Activated T-cell treated with anti-CD3 and anti-CD28 coated beads for 1 hour (primary cell): ENCODE measurements around the gene TIMP4.

Source experiments
- DNase-seq: peaks from one replicate; pipeline ENCODE4 v3.0.0-alpha.2; 2020; ENCODE audit warnings: low read depth

TIMP4 gene

DNA sequence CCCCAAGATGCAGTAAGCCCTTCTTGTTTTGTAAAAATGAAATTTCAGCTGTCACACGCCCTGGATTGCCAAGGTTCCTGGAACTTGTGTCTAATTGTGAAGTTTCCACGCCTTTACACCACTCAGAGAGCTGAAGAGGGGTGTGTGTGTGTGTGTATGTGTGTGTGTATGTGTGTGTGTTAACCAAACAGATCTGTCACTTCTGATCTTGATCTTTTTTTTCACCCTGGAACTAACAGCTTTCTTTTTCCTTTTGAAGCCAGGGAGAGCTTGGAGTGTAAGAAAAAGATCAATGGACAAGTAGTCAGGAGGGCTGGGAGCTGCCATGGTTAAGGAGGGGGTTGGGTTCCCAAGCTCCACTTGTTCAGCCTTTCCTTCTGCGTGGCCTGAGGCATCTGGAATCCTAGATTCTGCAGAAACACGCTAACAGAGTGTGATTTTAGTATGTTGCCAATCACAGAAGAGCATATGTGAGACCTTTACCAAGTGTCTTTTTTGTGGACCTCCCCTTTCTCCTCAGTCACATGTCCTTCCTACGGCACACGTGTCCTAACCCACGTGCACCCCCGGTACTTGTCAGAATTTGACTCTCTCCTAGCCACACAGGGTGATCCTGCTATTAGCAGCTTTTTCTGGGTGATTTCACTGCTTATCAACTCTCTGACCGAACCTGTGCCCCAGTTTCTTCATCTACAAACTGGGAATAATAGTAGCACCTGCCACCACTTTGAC is 11.5 kb downstream of the TIMP4 start:
- no peak for DNase-seq

DNA sequence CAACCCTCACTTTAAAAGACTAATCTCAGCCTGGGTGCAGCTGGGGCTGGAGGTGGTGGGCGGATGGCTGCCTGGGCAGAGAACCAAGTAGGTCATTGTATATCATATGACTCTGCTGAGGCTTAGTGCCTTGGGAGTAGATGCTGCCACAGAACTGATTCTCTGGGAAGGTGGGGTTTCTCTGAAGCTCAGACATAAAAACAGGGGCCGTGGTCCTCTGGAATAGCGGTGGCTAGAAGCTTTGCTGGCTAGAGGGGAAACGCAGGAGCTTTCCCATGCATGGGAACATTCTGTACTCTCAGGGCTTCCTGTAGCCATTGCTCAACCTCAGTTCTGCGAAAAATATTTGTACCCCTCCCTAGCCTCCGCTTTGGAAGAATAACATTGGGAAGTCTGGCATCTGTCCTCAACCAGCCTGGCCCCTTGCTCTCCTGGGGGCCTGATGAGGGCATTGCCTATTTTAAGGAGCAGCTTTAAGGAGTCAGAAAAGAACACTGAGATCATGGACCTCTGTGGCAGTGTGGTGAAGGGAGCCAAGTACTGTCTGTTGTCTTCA is 14.7 kb downstream of the TIMP4 start:
- no peak for DNase-seq

DNA sequence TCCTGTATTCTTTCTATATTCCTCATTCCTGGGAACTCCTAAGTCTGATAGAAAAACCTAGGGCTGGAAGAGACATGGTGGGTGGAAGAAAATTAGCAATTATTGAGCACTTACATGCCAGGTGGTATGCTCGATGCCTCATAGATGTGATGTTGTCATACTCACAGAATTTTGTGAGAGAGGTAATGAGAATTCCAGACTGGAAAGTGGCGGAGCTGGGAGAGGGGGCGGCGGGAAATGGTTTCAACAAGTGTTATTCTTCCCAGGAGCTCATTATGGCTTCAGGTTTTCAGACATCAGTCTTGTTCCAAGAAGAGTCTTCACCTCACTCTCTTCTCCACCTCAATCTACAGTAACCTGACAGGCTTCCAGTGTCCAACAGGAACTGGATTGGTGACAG is 16.2 kb downstream of the TIMP4 start:
- no peak for DNase-seq

DNA sequence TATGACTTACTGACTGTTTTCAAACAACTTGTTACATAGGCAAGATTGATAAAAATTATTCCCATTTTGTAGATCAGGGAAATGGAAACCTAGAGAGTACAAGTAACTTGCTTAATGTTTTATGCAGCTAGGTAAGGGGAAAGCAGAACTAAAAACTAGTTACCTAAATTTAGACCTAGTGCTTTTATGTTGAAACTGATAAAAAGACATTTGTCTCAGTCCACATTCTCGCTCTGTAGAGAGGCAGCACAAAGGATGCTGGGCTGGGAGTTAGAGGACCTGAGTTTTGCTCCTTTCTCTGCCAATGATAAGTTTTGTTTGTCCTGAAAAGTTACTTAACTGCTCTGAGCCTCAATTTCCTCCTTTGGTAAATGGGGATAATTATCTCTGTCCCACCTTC is 17.4 kb downstream of the TIMP4 start:
- no peak for DNase-seq

DNA sequence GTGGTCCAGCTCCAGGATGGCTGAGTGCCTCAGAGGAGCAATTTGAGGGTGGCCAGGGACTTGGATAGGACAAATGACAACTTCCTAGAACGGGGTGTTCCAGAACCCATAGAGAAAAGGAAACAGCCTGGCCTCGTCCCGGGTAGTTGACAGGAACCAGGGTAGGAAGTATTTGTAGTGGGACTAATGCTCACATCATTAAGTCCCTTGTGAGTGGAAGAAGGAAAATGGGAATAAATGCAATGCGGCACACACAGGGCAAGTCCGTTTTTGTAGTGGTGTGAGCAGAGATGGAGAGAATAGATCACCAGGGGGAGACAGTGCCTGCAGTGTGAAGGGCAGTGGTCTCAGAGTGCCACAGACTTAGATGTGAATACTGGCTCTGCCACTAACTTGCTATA is 19.6 kb downstream of the TIMP4 start:
- DNase-seq: no peak

DNA sequence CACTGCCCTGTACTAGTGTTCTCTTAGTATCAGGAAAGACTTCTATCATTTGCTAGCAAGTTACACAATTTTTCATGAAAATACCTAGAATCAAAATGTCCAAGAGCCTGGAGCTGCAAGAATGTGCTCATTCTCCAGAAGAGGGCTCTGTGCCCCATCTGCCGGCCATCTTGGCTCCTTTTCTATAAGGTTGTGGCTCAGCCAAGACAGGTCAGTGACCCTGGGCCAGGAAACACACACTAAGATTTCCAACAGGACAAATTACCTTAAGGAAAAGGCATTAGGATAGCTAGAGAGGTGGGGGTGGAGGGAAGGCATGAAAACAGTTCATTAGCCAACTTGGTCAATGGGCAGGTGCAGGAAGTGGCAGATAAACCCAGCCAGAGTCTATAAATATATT is 20.7 kb downstream of the TIMP4 start:
- no peak for DNase-seq

DNA sequence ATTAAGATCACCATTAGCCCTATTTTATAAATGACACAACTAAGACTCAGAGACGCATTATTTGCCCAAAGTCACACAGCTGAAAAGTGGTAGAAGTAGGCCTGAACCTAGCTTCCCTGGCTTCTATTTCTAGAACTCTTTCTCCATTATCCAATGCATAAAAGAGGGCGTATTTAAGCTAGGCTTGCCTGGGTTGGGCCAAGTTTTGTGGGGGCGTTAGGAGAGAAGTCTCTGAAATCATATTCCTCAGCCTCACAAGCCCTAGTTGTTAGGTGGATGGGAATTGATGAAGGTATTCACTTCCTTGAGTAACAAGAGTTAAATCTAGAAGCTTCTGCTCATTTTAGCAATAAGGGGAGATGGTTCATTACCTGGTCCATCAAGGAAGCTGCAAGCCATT is 22.3 kb downstream of the TIMP4 start:
- no peak for DNase-seq

DNA sequence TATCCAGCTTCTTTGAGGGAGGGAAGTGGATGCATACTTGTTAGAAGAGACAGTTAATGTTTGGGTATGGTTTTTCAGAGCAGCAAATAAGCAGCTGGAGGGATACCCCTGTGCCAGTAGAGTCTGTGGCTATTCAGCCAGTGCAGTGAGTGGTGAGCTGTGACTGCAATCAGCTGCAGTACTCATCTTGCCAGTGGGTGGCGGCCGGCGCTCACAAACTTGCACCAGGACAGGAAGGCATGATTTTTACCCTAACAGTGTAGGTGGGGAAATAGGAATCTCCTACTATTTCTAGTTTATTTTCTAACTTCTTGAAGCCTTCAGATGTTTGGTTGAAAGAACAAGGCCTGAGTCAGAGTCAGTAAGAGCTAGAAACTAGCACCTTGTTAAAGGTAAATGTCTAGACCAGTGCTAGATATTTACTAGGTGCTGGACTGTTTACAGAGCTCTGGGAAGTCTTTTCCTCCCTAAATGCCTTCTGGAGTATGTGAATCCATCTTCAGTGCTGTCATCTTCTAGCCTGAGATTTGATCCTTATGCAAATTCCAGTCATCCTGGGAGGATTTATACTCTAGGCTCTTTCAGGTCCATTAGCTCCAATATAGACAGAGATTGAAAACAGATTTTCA is 23.6 kb downstream of the TIMP4 start:
- peak; percentile 39 for DNase-seq

DNA sequence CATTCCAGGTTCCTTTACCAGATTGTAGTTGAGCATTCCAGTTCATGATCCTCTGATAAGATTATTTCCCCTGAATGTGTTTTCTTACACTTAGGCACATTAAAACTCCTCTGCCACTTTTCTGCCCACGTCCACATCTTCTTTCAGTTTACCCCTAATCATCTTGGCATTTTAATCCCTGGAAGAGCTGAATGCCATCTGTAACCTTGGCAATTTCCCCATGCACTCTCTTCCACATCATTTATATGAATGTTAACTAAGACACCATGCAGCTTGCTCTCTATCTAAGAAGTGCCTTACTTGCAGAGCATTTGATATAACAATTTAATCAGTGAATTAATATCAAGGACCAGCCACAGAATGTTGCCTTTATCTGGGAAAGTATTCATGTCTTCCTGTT is 25.8 kb downstream of the TIMP4 start:
- no peak for DNase-seq

DNA sequence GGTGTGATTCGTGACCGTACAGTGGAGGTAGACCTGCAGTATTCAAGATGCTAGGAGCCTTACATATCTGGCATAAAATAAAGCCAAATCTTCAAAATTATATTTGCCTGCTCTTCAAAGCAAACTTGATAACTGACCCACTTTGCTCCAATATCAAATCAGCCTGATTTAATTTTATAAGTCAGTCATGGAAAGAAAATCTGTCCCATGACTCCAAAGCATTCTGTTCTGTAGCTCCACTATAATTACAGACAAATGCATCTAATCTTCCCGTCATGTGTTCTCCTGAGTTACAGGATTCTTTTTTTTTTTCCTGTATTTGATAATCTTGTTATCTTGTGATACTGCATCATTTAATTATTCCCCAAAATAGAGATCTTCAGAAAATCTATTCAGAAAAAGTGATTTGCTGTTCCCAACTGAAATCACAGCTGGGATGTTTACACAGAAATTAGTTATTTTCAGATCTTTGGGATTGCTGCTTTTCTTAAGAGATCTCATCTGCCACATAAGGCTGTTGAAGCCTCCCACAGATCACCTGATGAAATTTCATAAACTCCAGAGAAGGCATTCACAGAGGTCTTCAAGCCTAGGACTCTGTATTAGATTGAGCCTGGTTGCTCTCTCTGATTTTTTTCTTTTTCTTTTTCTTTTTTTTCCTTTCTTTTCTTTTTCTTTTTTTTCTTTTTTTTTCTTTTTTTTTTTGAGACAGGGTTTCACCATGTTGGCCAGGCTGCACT is 27.2 kb downstream of the TIMP4 start:
- DNase-seq: no peak

DNA sequence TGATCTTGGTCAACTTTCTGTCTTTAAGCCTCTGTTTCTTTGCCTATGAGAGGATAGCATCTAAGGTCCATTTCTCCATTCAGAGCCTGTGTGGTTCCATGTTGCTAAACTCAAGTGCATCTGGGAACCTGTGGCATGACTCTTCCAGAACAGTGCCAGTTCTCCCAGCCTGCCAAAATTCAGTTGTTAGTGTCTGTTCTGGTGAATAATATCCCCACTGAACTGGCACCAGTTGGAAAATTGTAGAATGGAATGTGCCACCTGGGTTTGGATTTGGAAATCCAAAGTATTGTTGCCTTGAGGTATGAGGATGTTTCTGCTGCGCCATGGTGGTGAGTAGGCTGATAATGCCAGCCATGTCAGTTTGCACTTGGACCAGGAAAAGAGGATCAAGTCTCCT is 31.3 kb downstream of the TIMP4 start:
- DNase-seq: no peak

DNA sequence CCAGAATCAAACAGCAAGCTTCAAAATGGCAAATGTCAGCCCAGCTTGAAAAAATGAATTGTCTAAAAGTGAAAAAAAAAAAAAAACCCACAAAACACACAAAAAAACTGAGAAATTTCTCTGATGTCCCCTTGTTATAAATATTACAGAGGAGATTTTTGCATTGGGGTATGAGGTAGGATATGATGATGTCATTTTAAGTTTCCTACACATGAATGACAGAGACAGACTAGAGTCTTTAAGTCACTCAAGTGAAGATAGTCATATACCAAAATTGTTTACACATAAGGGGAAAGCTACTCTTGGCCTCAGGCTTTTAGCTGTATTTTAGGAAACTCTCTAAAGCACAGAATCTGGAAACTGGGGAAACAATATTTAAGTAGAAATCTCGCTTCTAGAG is 32.9 kb downstream of the TIMP4 start:
- no peak for DNase-seq

DNA sequence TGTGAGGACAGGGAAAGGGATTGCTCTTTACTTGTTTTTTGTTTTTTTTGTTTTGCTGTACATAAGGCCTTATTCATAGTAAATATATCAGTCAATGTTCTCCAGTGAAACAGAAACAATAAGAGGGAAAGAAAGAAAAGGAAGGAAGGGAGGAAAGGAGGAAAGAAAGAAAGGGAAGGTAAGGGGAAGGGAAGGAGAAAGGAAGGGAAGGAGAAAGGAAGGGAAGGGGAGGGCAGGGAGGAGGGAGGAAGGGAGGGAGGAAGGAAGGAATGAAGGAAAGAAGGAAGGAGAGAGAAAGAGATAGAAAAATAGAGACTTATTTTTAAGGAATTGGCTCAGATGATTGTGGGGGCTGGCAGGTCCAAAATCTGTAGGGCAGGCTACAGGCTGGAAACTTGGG is 37.2 kb downstream of the TIMP4 start:
- DNase-seq: no peak

DNA sequence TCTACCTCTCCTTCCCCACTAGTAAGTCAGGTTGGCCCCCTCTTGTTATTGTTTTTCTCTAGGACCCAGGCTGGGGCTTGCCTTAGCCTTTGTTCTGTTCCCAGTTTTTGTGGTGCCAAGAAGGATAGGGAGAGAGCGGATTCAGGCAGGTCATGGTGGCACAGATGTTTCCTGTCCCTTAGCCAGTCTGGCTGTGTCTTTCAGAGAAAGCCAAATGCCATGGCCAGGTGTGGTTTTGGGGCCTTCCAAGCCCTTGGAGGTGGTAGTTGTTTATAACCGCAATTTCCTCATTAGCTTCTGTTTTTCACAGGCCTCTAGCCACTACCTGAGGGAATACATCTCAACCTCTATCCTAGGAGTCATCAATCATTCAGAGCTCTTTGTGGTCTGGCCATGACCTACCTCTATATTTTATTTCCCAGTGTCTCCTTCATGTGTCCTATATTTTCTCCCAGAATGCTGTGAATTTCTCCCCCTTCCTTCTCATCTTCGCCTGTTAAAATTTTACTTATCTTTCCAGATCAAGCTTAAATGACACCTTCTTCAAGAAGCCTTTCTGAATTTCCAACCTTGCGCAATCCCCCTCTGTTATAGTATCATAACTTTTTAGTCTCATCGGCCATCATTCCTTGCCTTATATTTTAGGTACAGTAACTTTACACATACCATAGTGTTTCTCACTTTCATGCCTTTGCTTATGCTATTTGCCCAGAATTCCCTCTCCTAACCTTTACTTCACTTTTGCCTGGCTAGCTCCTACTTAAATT is 38.2 kb downstream of the TIMP4 start:
- no peak for DNase-seq

DNA sequence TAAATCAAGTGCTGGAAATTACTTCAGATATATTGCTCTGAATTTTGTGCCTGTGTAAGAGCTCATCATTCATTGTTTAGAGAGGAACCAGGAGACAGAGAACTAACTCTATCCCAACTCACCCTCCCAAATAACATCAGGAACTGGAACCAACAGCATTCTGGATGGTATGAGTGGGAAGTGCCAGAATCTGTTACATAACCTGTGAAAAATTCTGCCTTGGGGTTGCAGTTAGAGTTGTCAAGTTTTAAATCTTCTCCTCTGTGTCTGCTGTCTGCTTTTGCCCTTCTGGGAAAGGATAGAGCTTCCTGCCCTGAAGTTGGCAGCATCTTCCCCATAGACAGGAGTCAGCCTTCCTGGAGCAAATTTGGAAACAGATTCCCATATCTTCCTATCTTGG is 41.2 kb downstream of the TIMP4 start:
- no peak for DNase-seq

DNA sequence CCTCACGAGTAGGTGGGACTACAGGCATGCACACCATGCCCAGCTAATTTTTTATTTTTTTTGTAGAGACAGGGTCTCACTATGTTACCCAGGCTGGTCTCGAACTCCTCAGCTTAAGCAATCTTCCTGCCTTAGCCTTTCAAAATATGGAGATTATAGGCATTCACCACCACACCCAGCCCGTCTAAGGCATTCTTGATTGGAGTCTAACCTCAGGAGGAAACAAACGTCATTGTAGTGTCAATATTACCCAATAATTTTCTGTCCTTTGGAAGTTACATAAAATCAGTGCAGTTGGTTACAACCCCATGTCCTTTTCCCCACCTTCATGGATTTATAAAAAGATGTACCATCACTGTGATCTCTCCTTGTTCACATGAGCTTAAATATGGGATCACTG is 41.8 kb downstream of the TIMP4 start:
- no peak for DNase-seq

DNA sequence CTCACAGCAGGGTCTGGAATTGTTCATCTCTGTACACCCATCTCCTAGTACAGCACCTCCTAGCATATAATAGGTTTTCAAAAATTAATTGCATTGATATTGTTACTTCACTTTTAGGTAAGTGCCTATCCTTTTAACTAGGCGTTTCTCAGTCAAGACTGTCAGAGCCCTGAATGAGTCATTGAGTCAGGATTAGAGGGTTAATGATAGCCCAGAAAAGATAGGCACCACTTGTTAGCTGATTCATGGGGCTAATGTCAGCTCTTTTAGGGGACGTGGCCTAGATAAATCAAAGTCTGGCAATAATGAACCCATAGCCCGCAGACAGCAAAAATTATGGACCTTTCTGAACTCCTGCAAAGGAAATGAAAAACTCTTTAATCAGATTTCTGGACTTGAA is 42.9 kb downstream of the TIMP4 start:
- DNase-seq: no peak

DNA sequence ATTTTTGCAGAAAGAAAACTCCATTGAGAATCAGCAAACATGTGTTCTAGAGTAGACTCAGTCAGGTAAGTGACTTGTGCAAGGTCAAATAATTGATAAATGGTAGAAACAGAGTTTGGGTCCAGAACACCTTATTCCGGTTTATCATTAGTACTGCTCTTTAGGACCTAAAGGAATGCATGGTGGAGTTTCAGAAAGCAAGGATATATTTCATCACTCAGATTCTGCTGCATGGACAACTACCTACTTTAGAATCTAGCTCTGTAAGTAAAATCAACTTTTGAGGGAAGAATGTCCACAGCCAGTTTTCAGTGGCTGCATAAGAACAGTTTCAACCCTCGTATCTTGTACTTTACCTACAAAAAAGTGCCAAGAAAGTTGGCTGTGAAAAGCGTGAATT is 43.6 kb downstream of the TIMP4 start:
- no peak for DNase-seq

DNA sequence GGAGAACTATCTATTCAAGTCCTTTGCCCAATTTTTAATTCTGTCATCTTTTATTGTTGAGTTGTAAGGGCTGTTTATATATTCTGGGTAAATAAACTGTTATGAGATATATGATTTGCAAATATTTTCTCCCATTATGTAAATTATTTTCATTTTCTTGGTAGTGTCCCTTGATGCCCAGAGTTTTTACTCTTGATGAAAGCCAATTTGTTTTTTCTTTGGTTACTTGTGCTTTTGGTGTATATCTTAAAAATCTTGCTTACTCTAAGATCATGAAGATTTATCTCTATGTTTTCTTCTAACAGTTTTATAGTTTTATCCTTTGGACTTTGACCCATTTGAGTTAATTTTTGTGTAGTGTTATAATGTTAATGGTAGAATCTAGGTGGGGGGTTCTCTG is 44.5 kb downstream of the TIMP4 start:
- no peak for DNase-seq

DNA sequence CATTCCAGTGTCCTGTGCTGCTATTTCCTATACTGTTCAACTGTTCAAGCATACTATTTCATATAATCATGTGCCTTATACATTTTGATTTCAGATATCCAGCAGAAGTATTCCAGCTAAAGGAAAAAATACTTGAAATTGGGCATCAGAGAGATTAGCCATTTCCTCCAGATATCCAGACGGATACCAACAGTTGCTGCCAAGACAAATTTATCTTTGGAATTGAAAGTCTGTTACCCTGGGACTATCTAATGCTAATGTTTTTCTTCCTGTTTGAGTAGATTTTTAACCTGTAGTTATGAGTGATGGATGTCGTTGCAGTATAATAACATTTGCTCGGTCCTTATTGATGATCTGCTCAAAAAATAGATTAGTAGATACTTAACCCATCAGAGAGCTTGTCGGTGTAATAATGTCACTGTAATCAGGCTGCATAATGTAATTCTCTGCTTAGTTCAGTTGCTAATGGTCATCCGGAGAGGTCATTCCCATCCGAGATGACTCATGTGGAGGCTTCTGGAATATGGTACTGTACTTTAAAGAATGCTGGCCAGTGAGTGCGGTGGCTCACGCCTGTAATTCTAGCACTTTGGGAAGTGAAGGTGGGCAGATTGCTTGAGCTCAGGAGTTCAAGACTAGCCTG is 51.5 kb downstream of the TIMP4 start:
- no peak for DNase-seq
